H54 (cell line): ENCODE measurements around the gene INVS.
"Not testable (repeated sequence)": the region's sequence is repeated elsewhere in the genome, so short reads cannot be mapped to it uniquely, and the experiment has no call there.

Source experiments
- DNase-seq: peaks from one replicate; pipeline ENCODE4 v3.0.0; 2011; ENCODE audit warnings: low spot score, mixed read lengths; ENCODE audit not compliant: insufficient read length
- FAIRE-seq: peaks from 3 replicates; lab custom pipeline; 2011; peaks lifted over from hg19 to GRCh38; lab: Jason Lieb, UNC
- POLR2A ChIP-seq: IDR thresholded peaks from 2 replicates; pipeline ENCODE4 v1.6.1; 2011; ENCODE audit warnings: low read depth, mild to moderate bottlenecking, low read length

Gene INVS

GRCh38 chr9:100098887-100099721 lies at the start of gene INVS, which contains the start of gene ERP44:
Gene INVS, plus strand, starts transcription at chr9:100099243. Its CDS starts 5,279 bp downstream, at chr9:100104522.
Gene ERP44, minus strand, starts transcription at chr9:100099000. Its CDS starts 160 bp downstream, at chr9:100098840.
- peak; percentile 84 for DNase-seq
- peak; percentile 98 for FAIRE-seq
- TF ChIP-seq POLR2A, result peak; percentile 80

- no peak for DNase-seq
- peak; percentile 38 for FAIRE-seq
- no peak for TF ChIP-seq POLR2A
Observed at GRCh38 chr9:100049551-100049950, 49.5 kb upstream of the INVS start.

GRCh38 chr9:100052375-100052774 lies 46.7 kb upstream of the INVS start:
- DNase-seq (no peak), FAIRE-seq (no peak)
- no peak for TF ChIP-seq POLR2A

GRCh38 chr9:100056561-100056960 lies 42.5 kb upstream of the INVS start:
- TF ChIP-seq POLR2A, result no peak
- no peak for FAIRE-seq
- no peak for DNase-seq

GRCh38 chr9:100057624-100058023 lies 41.4 kb upstream of the INVS start:
- FAIRE-seq (no peak), DNase-seq (no peak)
- no peak for TF ChIP-seq POLR2A

- no peak for TF ChIP-seq POLR2A
- DNase-seq (no peak), FAIRE-seq (peak; percentile 88)
Observed at GRCh38 chr9:100058699-100059579, 40.1 kb upstream of the INVS start.

- FAIRE-seq, result peak; percentile 38
- DNase-seq, result not testable (repeated sequence)
Observed at GRCh38 chr9:100062683-100063082, 36.4 kb upstream of the INVS start.

GRCh38 chr9:100063185-100063584 lies 35.9 kb upstream of the INVS start:
- DNase-seq, result no peak
- TF ChIP-seq POLR2A, result no peak
- FAIRE-seq, result no peak

GRCh38 chr9:100064872-100065581 lies 34.0 kb upstream of the INVS start:
- TF ChIP-seq POLR2A, result no peak
- DNase-seq (no peak), FAIRE-seq (peak; percentile 97)

- no peak for FAIRE-seq
- no peak for DNase-seq
- TF ChIP-seq POLR2A, result no peak
Observed at GRCh38 chr9:100066539-100066938, 32.5 kb upstream of the INVS start.

GRCh38 chr9:100067990-100068389 lies 31.1 kb upstream of the INVS start:
- FAIRE-seq, DNase-seq: not testable (repeated sequence)

GRCh38 chr9:100069068-100069467 lies 30.0 kb upstream of the INVS start:
- peak; percentile 6 for FAIRE-seq
- DNase-seq, result not testable (repeated sequence)

- FAIRE-seq (peak; percentile 93), DNase-seq (no peak)
- no peak for TF ChIP-seq POLR2A
Observed at GRCh38 chr9:100070104-100071041, 28.7 kb upstream of the INVS start.
